ENCODE results near the gene TMEM212.

Gene TMEM212

GRCh38 chr3:171863920-171864319 is 20.8 kb downstream of the TMEM212 start:
- no peak overlapping the region for H3K4me3 ChIP-seq (ENCODE audit: control insufficient read depth, low read depth, low read length)
- DNase-seq (ENCODE audit: low read depth): no peak
- no peak for TF ChIP-seq CTCF (IDR thresholded peaks at IDR 0.05; ENCODE audit: control insufficient read depth, insufficient read depth, low read depth, low read length, missing control alignments)

GRCh38 chr3:171865191-171865865 is 22.2 kb downstream of the TMEM212 start:
- H3K4me3 ChIP-seq (ENCODE audit: control insufficient read depth, low read depth, low read length): no peak overlapping the region
- no peak for TF ChIP-seq CTCF (IDR thresholded peaks at IDR 0.05; ENCODE audit: control insufficient read depth, insufficient read depth, low read depth, low read length, missing control alignments)
- no peak for DNase-seq (ENCODE audit: low read depth)

- DNase-seq (ENCODE audit: low read depth): no peak
- H3K4me3 ChIP-seq (ENCODE audit: control insufficient read depth, low read depth, low read length): no peak overlapping the region
- TF ChIP-seq CTCF (IDR thresholded peaks at IDR 0.05; ENCODE audit: control insufficient read depth, insufficient read depth, low read depth, low read length, missing control alignments): peak; percentile 4
Measured at GRCh38 chr3:171867981-171868380, 24.8 kb downstream of the TMEM212 start.

- no peak for DNase-seq (ENCODE audit: low read depth)
- TF ChIP-seq CTCF (IDR thresholded peaks at IDR 0.05; ENCODE audit: control insufficient read depth, insufficient read depth, low read depth, low read length, missing control alignments): no peak
- H3K4me3 ChIP-seq (ENCODE audit: control insufficient read depth, low read depth, low read length): no peak overlapping the region
Measured at GRCh38 chr3:171871392-171872274, 28.5 kb downstream of the TMEM212 start.

- DNase-seq (ENCODE audit: low read depth): peak; percentile 37
- no peak for TF ChIP-seq CTCF (IDR thresholded peaks at IDR 0.05; ENCODE audit: control insufficient read depth, insufficient read depth, low read depth, low read length, missing control alignments)
- H3K4me3 ChIP-seq (ENCODE audit: control insufficient read depth, low read depth, low read length): no peak overlapping the region
Measured at GRCh38 chr3:171873580-171873979, 30.4 kb downstream of the TMEM212 start.

- H3K4me3 ChIP-seq (ENCODE audit: control insufficient read depth, low read depth, low read length): no peak overlapping the region
- no peak for TF ChIP-seq CTCF (IDR thresholded peaks at IDR 0.05; ENCODE audit: control insufficient read depth, insufficient read depth, low read depth, low read length, missing control alignments)
- DNase-seq (ENCODE audit: low read depth): peak; percentile 95
Measured at GRCh38 chr3:171874251-171874681, 31.1 kb downstream of the TMEM212 start.

All from AG09309 (cell line).